Adrenal gland (tissue), 5 donors: ENCODE results near the gene LPCAT4.

Source experiments
- POLR2A ChIP-seq, 2 donors: fragments of 450-650 bp; IDR thresholded peaks; one replicate each; pipeline ENCODE4 v1.6.1; 2017; ENCODE audit warnings: antibody characterized with exemption in 2 of 2, mild to moderate bottlenecking in 2 of 2, moderate library complexity in 1 of 2
- TF ChIP-seq, protein P1 (sequence below), 6 experiments: fragments of 450-650 bp in 4 of 6; fragments of 200-600 bp in 2 of 6; sonication (generic) in 1 of 6; IDR thresholded peaks; 1 replicate in 5 of 6; 2 replicates in 1 of 6; pipeline versions ENCODE4 v1.5.1 to v1.8.0; 2016 to 2021; ENCODE audit warnings: antibody characterized with exemption in 6 of 6, mild to moderate bottlenecking in 2 of 6, moderate library complexity in 1 of 6
- donor health status: DM: no; HTN: no; CAD: no.

DNA sequence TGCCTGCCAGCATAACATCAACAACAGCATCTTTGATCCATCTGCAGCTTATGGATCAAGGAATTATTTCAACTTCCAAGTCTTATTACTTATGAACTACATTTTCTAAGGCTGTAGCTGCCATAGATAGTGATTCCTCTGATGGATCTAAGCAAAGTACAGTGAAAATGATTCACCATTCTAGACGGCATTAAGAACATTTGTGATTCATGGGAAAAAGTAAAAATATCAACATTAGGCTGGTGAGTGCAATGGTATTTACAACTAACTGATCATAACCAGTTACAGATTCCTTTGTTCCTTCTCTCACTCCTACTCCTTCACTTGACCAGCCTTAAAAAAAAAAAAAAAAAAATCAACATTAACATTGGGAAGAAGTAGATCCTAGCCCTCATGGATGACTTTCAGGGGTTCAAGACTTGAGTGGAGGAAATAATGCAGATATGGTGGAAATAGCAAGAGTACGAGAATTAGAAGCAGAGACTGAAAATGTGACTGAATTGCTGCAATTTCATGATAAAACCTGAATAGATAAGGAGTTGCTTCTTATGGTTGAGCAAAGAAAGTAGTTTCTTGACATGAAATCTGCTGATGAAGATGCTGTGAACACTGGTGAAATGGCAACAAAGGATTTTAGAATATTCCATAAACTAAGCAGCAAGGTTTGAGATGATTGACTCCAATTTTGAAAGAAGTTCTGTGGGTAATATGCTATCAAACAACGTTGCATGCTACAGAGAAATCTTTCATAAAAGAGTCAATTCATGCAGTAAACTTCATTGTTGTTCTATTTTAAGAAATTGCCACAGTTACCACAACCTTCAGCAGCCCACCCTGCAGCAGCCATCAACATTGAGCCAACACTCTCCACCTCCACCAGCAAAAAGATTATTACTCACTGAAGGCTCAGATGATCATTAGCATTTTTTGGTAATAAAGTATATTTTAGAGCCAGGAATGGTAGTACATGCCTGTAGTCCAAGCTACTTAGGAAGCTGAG, 52.2 kb downstream of the LPCAT4 start:
- TF ChIP-seq, protein P1, sequence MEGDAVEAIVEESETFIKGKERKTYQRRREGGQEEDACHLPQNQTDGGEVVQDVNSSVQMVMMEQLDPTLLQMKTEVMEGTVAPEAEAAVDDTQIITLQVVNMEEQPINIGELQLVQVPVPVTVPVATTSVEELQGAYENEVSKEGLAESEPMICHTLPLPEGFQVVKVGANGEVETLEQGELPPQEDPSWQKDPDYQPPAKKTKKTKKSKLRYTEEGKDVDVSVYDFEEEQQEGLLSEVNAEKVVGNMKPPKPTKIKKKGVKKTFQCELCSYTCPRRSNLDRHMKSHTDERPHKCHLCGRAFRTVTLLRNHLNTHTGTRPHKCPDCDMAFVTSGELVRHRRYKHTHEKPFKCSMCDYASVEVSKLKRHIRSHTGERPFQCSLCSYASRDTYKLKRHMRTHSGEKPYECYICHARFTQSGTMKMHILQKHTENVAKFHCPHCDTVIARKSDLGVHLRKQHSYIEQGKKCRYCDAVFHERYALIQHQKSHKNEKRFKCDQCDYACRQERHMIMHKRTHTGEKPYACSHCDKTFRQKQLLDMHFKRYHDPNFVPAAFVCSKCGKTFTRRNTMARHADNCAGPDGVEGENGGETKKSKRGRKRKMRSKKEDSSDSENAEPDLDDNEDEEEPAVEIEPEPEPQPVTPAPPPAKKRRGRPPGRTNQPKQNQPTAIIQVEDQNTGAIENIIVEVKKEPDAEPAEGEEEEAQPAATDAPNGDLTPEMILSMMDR (IDR thresholded peaks at IDR 0.05): no peak
- TF ChIP-seq POLR2A (IDR thresholded peaks at IDR 0.05): no peak
